HepG2 (cell line): ENCODE results near the gene IQSEC1. TPM values are rescaled to one million over a fixed set of nuclear protein-coding genes. Genes with fewer than 3 reads are reported as not detected.

Experiments used
- CENPBD1 ChIP-seq: sonication (generic); formaldehyde crosslinking; IDR thresholded peaks from 2 replicates; pipeline ENCODE4 v1.8.0; 2022; ENCODE audit warnings: missing genetic modification reagents, low read depth, mild to moderate bottlenecking, borderline replicate concordance
- CSRNP1 ChIP-seq: sonication (generic); formaldehyde crosslinking; IDR thresholded peaks from 2 replicates; pipeline ENCODE4 v1.8.1; 2023; ENCODE audit warnings: mild to moderate bottlenecking, missing genetic modification reagents
- HMG20A ChIP-seq: IDR thresholded peaks from 2 replicates; pipeline ENCODE4 v1.6.1; 2016; ENCODE audit warnings: borderline replicate concordance
- KDM5A ChIP-seq: fragments of 200-600 bp; sonication (generic); IDR thresholded peaks from 2 replicates; pipeline ENCODE4 v1.7.0; 2018; ENCODE audit warnings: antibody characterized with exemption, mild to moderate bottlenecking, low read length, borderline replicate concordance
- NR2F1 ChIP-seq, 2 experiments: fragments of 450-650 bp in 1 of 2; formaldehyde crosslinking in 1 of 2; IDR thresholded peaks; 2 replicates each; pipeline versions ENCODE4 v1.5.0 to v1.6.1; 2016 to 2020; ENCODE audit warnings: mild to moderate bottlenecking in 1 of 2, missing compliant biosample characterization in 1 of 2, missing genetic modification reagents in 1 of 2, moderate library complexity in 1 of 2
- STAG1 ChIP-seq: sonication (generic); formaldehyde crosslinking; IDR thresholded peaks from 2 replicates; pipeline ENCODE4 v1.4.0; 2020; ENCODE audit warnings: missing genetic modification reagents
- ZFP36L1 ChIP-seq: sonication (generic); formaldehyde crosslinking; IDR thresholded peaks from 2 replicates; pipeline ENCODE4 v1.8.0; 2022; ENCODE audit warnings: mild to moderate bottlenecking, missing genetic modification reagents, moderate library complexity
- ZNF18 ChIP-seq: sonication (generic); formaldehyde crosslinking; IDR thresholded peaks from 2 replicates; pipeline ENCODE4 v1.8.0; 2022; ENCODE audit warnings: mild to moderate bottlenecking, missing genetic modification reagents; ENCODE audit not compliant: insufficient replicate concordance
- ZNF180 ChIP-seq: sonication (generic); formaldehyde crosslinking; IDR thresholded peaks from 2 replicates; pipeline ENCODE4 v1.4.0; 2020; ENCODE audit warnings: low read depth, missing genetic modification reagents, borderline replicate concordance
- ZNF225 ChIP-seq: sonication (generic); formaldehyde crosslinking; IDR thresholded peaks from 2 replicates; pipeline ENCODE4 v1.4.0; 2020; ENCODE audit warnings: mild to moderate bottlenecking, missing genetic modification reagents
- ZNF34 ChIP-seq: sonication (generic); formaldehyde crosslinking; IDR thresholded peaks from 2 replicates; pipeline ENCODE4 v1.4.0; 2020; ENCODE audit warnings: mild to moderate bottlenecking, missing genetic modification reagents, borderline replicate concordance
- ZNF558 ChIP-seq: sonication (generic); formaldehyde crosslinking; IDR thresholded peaks from 2 replicates; pipeline ENCODE4 v1.9.0; 2022; ENCODE audit warnings: mild to moderate bottlenecking, missing genetic modification reagents, borderline replicate concordance
- ZNF674 ChIP-seq: sonication (generic); formaldehyde crosslinking; IDR thresholded peaks from 2 replicates; pipeline ENCODE4 v1.5.0; 2020; ENCODE audit warnings: low read depth, mild to moderate bottlenecking, missing genetic modification reagents
- ZNF816 ChIP-seq: sonication (generic); formaldehyde crosslinking; IDR thresholded peaks from 2 replicates; pipeline ENCODE4 v1.8.0; 2022; ENCODE audit warnings: missing genetic modification reagents, mild to moderate bottlenecking, borderline replicate concordance
- polyA plus RNA-seq, 8 experiments: library from polyadenylated mRNA; depleted of rRNA in 3 of 8; stranded (reverse) in 7 of 8; unstranded in 1 of 8; fragments of >200 nt; fragmentation: Illumina TruSeq in 4 of 8; extraction: Trizol in 4 of 8; gene quantifications; 2 replicates each; pipeline versions ENCODE4 v1.2.1 to v1.2.3, GENCODE V29; 2011 to 2016; ENCODE audit warnings: low read depth in 4 of 8, missing spikeins in 1 of 8, mixed read lengths in 1 of 8; ENCODE audit not compliant: insufficient read depth in 1 of 8
- total RNA-seq, 5 experiments: library from RNA; depleted of rRNA; stranded (reverse); fragments of >200 nt; fragmentation: Illumina TruSeq; extraction: Trizol; gene quantifications; 2 replicates each; pipeline ENCODE4 v1.2.3, GENCODE V29; 2016; ENCODE audit warnings: low read depth in 1 of 5
- TF ChIP-seq, protein P1 (sequence below): sonication (generic); formaldehyde crosslinking; conservative IDR thresholded peaks from 2 replicates; pipeline ENCODE4 v1.4.0; 2020; ENCODE audit warnings: mild to moderate bottlenecking, missing genetic modification reagents, moderate library complexity
- TF ChIP-seq, protein P2 (sequence below): IDR thresholded peaks from 2 replicates; pipeline ENCODE4 v1.6.1; 2016; ENCODE audit warnings: low read depth, control low read depth
- TF ChIP-seq, protein P3 (sequence below): sonication (generic); formaldehyde crosslinking; IDR thresholded peaks from 2 replicates; pipeline ENCODE4 v1.5.0; 2020; ENCODE audit warnings: missing genetic modification reagents, mild to moderate bottlenecking, borderline replicate concordance

The IQSEC1 gene
- total and polyA plus RNA-seq, 2 of the 13 experiments (the other 11 are each of a cell fraction or from before 2014, with no cell fraction given), result 17.4 to 20.2 TPM

DNA sequence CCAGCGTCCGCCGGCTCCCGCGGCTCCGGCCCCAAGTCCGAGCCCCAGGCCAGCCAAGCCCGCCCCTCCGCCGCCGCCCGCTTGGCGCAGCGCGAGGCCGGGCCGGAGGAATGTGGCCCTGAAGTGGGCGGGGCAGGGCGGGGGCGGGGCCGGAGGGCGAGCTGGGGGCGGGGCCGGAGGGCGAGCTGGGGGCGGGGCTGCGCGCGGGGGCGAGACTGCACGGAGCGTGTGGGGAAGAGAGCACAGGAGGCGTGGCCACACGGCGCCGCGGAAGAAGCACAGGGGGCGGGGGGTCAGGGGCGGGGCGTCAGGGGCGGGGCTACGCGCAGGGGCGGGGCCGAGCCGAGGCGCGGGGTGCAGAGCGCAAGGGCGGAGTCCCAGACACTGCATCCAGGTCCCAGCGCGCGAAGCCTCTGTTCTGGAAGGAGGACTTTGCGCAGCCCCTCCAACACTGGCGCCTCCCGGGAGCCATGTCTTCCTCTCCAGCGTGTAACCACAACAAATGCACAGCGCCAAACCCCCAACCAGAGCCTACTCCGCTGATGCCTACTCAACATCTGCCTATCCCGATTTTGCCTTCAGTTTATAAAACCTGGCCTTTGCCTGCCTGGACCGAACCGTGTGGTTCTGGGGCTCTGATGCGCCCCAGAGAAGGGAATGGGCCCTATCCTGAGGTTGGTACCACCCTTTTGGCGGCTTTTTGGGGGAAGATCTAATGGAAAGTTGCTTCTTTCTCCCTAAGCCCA, 105.5 kb downstream of the IQSEC1 start (continued):
- TF ChIP-seq ZFP36L1 (CRISPR knock-in tag), result 0 out of 2 replicates have a peak, but pooled peaks have one; percentile 16
- no peak for TF ChIP-seq CSRNP1 (CRISPR knock-in tag)
- no peak for TF ChIP-seq ZNF18 (CRISPR knock-in tag)
- TF ChIP-seq ZNF180 (CRISPR knock-in tag), result no peak
- TF ChIP-seq, protein P1, sequence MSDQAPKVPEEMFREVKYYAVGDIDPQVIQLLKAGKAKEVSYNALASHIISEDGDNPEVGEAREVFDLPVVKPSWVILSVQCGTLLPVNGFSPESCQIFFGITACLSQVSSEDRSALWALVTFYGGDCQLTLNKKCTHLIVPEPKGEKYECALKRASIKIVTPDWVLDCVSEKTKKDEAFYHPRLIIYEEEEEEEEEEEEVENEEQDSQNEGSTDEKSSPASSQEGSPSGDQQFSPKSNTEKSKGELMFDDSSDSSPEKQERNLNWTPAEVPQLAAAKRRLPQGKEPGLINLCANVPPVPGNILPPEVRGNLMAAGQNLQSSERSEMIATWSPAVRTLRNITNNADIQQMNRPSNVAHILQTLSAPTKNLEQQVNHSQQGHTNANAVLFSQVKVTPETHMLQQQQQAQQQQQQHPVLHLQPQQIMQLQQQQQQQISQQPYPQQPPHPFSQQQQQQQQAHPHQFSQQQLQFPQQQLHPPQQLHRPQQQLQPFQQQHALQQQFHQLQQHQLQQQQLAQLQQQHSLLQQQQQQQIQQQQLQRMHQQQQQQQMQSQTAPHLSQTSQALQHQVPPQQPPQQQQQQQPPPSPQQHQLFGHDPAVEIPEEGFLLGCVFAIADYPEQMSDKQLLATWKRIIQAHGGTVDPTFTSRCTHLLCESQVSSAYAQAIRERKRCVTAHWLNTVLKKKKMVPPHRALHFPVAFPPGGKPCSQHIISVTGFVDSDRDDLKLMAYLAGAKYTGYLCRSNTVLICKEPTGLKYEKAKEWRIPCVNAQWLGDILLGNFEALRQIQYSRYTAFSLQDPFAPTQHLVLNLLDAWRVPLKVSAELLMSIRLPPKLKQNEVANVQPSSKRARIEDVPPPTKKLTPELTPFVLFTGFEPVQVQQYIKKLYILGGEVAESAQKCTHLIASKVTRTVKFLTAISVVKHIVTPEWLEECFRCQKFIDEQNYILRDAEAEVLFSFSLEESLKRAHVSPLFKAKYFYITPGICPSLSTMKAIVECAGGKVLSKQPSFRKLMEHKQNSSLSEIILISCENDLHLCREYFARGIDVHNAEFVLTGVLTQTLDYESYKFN (CRISPR knock-in tag), result peak; percentile 59
- TF ChIP-seq NR2F1 (CRISPR knock-in tag; IDR thresholded peaks at IDR 0.05), result no peak
- TF ChIP-seq KDM5A, result no peak
- TF ChIP-seq, protein P2, sequence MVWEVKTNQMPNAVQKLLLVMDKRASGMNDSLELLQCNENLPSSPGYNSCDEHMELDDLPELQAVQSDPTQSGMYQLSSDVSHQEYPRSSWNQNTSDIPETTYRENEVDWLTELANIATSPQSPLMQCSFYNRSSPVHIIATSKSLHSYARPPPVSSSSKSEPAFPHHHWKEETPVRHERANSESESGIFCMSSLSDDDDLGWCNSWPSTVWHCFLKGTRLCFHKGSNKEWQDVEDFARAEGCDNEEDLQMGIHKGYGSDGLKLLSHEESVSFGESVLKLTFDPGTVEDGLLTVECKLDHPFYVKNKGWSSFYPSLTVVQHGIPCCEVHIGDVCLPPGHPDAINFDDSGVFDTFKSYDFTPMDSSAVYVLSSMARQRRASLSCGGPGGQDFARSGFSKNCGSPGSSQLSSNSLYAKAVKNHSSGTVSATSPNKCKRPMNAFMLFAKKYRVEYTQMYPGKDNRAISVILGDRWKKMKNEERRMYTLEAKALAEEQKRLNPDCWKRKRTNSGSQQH (CRISPR knock-in tag), result no peak
- TF ChIP-seq CENPBD1 (CRISPR knock-in tag), result no peak
- no peak for TF ChIP-seq ZNF34 (CRISPR knock-in tag)
- TF ChIP-seq ZNF558 (CRISPR knock-in tag), result no peak
- TF ChIP-seq ZNF225 (CRISPR knock-in tag), result no peak
- TF ChIP-seq HMG20A (CRISPR knock-in tag), result no peak
- no peak for TF ChIP-seq ZNF816 (CRISPR knock-in tag)
- no peak for TF ChIP-seq ZNF674 (CRISPR knock-in tag)
- TF ChIP-seq, protein P3, sequence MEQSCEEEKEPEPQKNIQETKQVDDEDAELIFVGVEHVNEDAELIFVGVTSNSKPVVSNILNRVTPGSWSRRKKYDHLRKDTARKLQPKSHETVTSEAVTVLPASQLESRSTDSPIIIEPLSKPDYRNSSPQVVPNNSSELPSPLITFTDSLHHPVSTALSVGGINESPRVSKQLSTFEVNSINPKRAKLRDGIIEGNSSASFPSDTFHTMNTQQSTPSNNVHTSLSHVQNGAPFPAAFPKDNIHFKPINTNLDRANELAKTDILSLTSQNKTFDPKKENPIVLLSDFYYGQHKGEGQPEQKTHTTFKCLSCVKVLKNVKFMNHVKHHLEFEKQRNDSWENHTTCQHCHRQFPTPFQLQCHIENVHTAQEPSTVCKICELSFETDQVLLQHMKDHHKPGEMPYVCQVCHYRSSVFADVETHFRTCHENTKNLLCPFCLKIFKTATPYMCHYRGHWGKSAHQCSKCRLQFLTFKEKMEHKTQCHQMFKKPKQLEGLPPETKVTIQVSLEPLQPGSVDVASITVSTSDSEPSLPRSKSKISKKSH (CRISPR knock-in tag), result 0 out of 2 replicates have a peak, but pooled peaks have one; percentile 40
- no peak for TF ChIP-seq STAG1 (CRISPR knock-in tag)
